NB4 (cell line): ENCODE data around the gene B9D1.

Experiments used
- DNase-seq: peaks from one replicate; pipeline ENCODE4 v3.0.0; 2010; ENCODE audit warnings: low read depth
- H3K4me3 ChIP-seq: one replicate; pipeline ENCODE4 v1.5.1; 2011; ENCODE audit warnings: mild to moderate bottlenecking, low read depth, low read length, moderate library complexity
- MYC ChIP-seq: IDR thresholded peaks from 2 replicates; pipeline ENCODE4 v1.6.1; 2011; ENCODE audit warnings: low read depth, low read length
- POLR2A ChIP-seq: IDR thresholded peaks from 2 replicates; pipeline ENCODE4 v1.6.1; 2011; ENCODE audit warnings: mild to moderate bottlenecking; ENCODE audit not compliant: insufficient read length; ENCODE audit errors: extremely low read depth
- TF ChIP-seq, protein P1 (sequence below): IDR thresholded peaks from 2 replicates; pipeline ENCODE4 v1.6.1; 2011; ENCODE audit warnings: low read depth, low read length
- TF ChIP-seq, protein P2 (sequence below): IDR thresholded peaks from one replicate; pipeline ENCODE4 v1.5.1; 2012; ENCODE audit warnings: low read depth, low read length

Gene B9D1

GRCh38 chr17:19329136-19329535 lies 33.4 kb downstream of the B9D1 start:
- TF ChIP-seq MYC (no peak), POLR2A (no peak)
- TF ChIP-seq, protein P1, sequence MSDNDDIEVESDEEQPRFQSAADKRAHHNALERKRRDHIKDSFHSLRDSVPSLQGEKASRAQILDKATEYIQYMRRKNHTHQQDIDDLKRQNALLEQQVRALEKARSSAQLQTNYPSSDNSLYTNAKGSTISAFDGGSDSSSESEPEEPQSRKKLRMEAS: no peak
- TF ChIP-seq, protein P2, sequence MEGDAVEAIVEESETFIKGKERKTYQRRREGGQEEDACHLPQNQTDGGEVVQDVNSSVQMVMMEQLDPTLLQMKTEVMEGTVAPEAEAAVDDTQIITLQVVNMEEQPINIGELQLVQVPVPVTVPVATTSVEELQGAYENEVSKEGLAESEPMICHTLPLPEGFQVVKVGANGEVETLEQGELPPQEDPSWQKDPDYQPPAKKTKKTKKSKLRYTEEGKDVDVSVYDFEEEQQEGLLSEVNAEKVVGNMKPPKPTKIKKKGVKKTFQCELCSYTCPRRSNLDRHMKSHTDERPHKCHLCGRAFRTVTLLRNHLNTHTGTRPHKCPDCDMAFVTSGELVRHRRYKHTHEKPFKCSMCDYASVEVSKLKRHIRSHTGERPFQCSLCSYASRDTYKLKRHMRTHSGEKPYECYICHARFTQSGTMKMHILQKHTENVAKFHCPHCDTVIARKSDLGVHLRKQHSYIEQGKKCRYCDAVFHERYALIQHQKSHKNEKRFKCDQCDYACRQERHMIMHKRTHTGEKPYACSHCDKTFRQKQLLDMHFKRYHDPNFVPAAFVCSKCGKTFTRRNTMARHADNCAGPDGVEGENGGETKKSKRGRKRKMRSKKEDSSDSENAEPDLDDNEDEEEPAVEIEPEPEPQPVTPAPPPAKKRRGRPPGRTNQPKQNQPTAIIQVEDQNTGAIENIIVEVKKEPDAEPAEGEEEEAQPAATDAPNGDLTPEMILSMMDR: no peak
- H3K4me3 ChIP-seq: no peak overlapping the region
- DNase-seq: no peak

DNA sequence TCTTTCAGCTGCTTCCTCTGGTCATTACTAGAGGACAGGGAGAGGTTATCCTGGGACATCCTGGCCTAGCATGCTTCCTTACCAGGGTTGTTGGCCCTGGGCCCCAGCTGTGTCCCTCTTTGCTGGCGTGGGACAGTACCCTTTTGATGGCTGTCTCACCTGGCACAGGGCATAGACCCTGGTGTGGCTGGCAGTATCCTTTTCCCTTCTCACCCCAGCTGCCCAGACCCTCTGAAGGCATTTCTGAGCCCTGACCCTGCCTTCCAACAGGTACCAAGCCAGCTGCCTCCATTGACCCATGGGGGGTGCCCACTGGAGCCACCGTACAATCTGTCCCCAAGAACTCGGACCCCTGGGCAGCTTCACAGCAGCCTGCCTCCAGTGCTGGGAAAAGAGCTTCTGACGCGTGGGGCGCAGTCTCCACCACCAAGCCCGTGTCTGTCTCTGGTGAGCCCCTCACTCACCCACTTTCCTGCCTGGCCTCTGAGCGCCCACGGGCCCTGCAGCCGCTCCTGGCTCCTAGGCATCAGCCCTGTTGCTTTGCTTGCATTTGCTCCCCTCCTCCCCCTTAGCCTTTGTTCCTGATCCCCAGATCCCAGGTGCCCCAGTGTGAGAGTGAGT lies 34.0 kb downstream of the B9D1 start:
- H3K4me3 ChIP-seq: no peak overlapping the region
- TF ChIP-seq POLR2A (no peak), MYC (no peak)
- TF ChIP-seq, protein P2: no peak
- TF ChIP-seq, protein P1: no peak

GRCh38 chr17:19327031-19327783 lies 35.3 kb downstream of the B9D1 start:
- H3K4me3 ChIP-seq: no peak overlapping the region
- no peak for DNase-seq
- TF ChIP-seq, protein P1: no peak
- TF ChIP-seq MYC (no peak), POLR2A (no peak)
- TF ChIP-seq, protein P2: no peak

More for the DNA sequence above, 34.0 kb downstream of the B9D1 start:
- DNase-seq: no peak

DNA sequence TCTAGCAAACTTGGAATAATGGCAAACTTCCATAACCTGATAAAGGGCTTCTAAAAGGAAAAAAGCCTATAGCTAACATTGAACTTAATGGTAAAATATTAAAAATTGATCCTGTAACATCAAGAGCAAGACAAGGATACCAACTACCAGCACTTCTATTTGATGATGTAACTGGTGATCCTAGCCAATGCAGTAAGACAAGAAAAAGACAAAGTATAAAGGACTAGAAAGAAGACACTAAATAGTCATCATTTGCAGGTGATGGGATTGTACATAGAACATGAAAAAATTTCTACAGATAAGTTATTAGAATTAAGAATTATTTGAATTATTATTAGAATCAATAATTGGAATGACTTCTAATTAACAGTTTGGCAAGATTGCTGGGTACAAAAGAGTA lies 37.0 kb downstream of the B9D1 start:
- DNase-seq: no peak
- H3K4me3 ChIP-seq: no peak overlapping the region
- TF ChIP-seq, protein P2: no peak
- TF ChIP-seq, protein P1: no peak
- TF ChIP-seq MYC (no peak), POLR2A (no peak)

DNA sequence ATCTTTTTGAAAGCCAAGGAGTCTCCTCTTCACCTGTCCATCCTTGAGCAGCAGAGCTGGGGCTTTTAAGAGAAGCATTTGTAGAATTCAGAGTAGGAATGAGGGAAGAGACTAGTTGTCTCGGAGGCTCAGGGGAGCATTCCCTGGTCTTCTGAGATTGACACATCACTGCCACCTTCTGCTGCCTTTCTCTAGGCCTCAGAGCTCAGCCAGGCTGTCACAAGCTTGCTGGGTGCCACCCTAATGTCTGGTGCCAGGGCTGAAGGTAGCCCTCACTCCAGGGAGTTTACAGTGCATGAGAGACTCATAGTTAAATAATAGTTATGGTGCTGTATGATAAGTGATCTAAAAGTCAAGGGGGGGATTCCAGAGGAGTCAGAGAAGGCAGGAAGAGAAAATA lies 39.7 kb downstream of the B9D1 start:
- TF ChIP-seq POLR2A (no peak), MYC (no peak)
- TF ChIP-seq, protein P2: no peak
- TF ChIP-seq, protein P1: no peak
- no peak for DNase-seq
- H3K4me3 ChIP-seq: no peak overlapping the region
